Measurements from ENCODE around the gene NACA.

DNA sequence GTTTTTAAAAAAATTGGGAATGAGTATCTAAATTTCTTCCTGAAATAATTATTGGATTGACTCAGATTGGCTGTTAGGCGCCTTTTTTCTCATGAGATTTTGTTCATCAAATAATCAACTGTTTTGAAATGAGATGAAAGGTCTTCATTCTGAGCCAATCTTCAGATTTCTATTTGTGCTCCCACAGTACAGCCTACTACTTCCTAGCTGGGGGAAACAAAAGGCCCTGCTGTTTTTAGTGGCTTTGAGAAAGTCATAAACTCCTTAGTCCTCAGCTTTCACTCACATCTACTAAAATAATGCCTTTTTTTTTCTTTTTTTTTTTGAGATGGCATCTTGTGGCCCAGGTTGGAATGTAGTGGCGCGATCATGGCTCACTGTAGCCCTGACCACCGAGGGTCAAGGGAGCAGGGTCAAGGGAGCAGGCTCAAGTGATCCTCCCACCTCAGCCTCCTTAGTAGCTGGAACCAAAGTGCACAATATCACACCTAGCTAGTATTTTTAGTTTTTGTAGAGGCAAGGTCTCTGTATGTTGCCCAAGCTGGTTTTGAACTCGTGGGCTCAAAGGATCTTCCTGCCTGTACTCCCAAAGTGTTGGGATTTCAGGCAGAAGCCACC lies 15.2 kb downstream of the NACA start:
- TF ChIP-seq, protein P1, sequence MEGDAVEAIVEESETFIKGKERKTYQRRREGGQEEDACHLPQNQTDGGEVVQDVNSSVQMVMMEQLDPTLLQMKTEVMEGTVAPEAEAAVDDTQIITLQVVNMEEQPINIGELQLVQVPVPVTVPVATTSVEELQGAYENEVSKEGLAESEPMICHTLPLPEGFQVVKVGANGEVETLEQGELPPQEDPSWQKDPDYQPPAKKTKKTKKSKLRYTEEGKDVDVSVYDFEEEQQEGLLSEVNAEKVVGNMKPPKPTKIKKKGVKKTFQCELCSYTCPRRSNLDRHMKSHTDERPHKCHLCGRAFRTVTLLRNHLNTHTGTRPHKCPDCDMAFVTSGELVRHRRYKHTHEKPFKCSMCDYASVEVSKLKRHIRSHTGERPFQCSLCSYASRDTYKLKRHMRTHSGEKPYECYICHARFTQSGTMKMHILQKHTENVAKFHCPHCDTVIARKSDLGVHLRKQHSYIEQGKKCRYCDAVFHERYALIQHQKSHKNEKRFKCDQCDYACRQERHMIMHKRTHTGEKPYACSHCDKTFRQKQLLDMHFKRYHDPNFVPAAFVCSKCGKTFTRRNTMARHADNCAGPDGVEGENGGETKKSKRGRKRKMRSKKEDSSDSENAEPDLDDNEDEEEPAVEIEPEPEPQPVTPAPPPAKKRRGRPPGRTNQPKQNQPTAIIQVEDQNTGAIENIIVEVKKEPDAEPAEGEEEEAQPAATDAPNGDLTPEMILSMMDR (IDR thresholded peaks at IDR 0.05): no peak
- no peak for TF ChIP-seq EZH2 (IDR thresholded peaks at IDR 0.05)

All from neural progenitor cell (in vitro differentiated cells).